HCT116 (cell line): ENCODE data around the gene RPS13. TPM values are rescaled to one million over a fixed set of nuclear protein-coding genes. Genes with fewer than 3 reads are reported as not detected.
A peak's percentile ranks its signal among the peaks of the same experiment; 100 is the strongest.

ENCODE experiments used
- ATAC-seq: fragments of 200-7000 bp; cut with Tn5 transposase; 2 replicates; pipeline ENCODE4 v1.9.1; 2020; ENCODE audit warnings: mild to moderate bottlenecking, moderate library complexity
- BruUV-seq: library from RNA; stranded (reverse); fragments of 400-500 nt; replicated peaks from 2 replicates; lab custom pipeline; 2021; lab: Mats Ljungman, UMichigan
- CTCF ChIA-PET: fragments of 300-600 bp; sonication (Branson Sonifier 250); formaldehyde crosslinking; loops from one replicate; lab custom pipeline; 2021; ENCODE audit warnings: antibody characterized with exemption; lab: Charles Lee
- POLR2A ChIA-PET: fragments of 300-600, 350-600 bp; sonication (Branson Sonifier 250); formaldehyde crosslinking; loops from one replicate; lab custom pipeline; 2021; ENCODE audit warnings: antibody characterized with exemption; lab: Charles Lee
- RAD21 ChIA-PET, 2 experiments: fragments of 300-600 bp; sonication (Branson Sonifier 250); formaldehyde crosslinking; loops; one replicate each; lab custom pipeline; 2023; ENCODE audit warnings: low total read pairs in 2 of 2; ENCODE audit not compliant: uncharacterized antibody in 2 of 2, unreplicated experiment in 2 of 2, low non-redundant PET in 1 of 2; lab: Charles Lee
- DNase-seq: peaks from one replicate; pipeline ENCODE4 v3.0.0-alpha.2; 2010; ENCODE audit warnings: low read depth, low spot score
- H2AFZ ChIP-seq: fragments of 200-600 bp; shearing (Covaris generic), sonication (generic); 2 replicates; pipeline ENCODE4 v1.6.1; 2017; ENCODE audit warnings: low read depth, mixed run types, mixed read lengths, antibody characterized with exemption, low read length; ENCODE audit not compliant: poor library complexity, severe bottlenecking
- H3K27ac ChIP-seq: 2 replicates; pipeline ENCODE4 v1.5.1; 2012; ENCODE audit warnings: low read depth, low read length
- H3K27me3 ChIP-seq: fragments of 200-600 bp; sonication (generic); 2 replicates; pipeline ENCODE4 v1.6.1; 2016; ENCODE audit warnings: mixed run types, low read length, mixed read lengths; ENCODE audit not compliant: insufficient read depth
- H3K36me3 ChIP-seq, 2 experiments: fragments of 200-500 bp in 1 of 2; fragments of 200-600 bp in 1 of 2; sonication (Bioruptor generic) in 1 of 2; sonication (generic) in 1 of 2; 2 replicates each; pipeline versions ENCODE4 v1.5.1 to v1.6.1; 2014 to 2016; ENCODE audit warnings: low read length in 2 of 2, inconsistent platforms in 1 of 2, mixed read lengths in 1 of 2, mixed run types in 1 of 2; ENCODE audit not compliant: insufficient read depth in 2 of 2, control insufficient read depth in 1 of 2
- H3K4me1 ChIP-seq, 2 experiments: fragments of 200-600 bp in 1 of 2; sonication (generic) in 1 of 2; 2 replicates each; pipeline versions ENCODE4 v1.5.1 to v1.6.1; 2012 to 2017; ENCODE audit warnings: low read length in 2 of 2, inconsistent platforms in 1 of 2, mild to moderate bottlenecking in 1 of 2, mixed read lengths in 1 of 2, mixed run types in 1 of 2, moderate library complexity in 1 of 2; ENCODE audit not compliant: insufficient read depth in 2 of 2, control insufficient read depth in 1 of 2
- H3K4me2 ChIP-seq: fragments of 200-600 bp; sonication (generic); 2 replicates; pipeline ENCODE4 v1.6.1; 2017; ENCODE audit warnings: mixed run types, low read length, mixed read lengths
- H3K4me3 ChIP-seq, 2 experiments: fragments of 200-600 bp in 1 of 2; sonication (generic) in 1 of 2; replicated peaks in 1 of 2; 2 replicates each; pipeline ENCODE4 v1.5.1; 2011 to 2016; ENCODE audit warnings: low read length in 2 of 2, control low read depth in 1 of 2, low read depth in 1 of 2, mild to moderate bottlenecking in 1 of 2, mixed read lengths in 1 of 2, mixed run types in 1 of 2
- H3K79me2 ChIP-seq: fragments of 200-600 bp; sonication (generic); 2 replicates; pipeline ENCODE4 v1.6.1; 2017; ENCODE audit warnings: mild to moderate bottlenecking, mixed run types, low read length, moderate library complexity, mixed read lengths; ENCODE audit not compliant: insufficient read depth
- H3K9ac ChIP-seq: fragments of 200-600 bp; sonication (generic); 2 replicates; pipeline ENCODE4 v1.6.1; 2016; ENCODE audit warnings: low read length, mixed read lengths
- H3K9me2 ChIP-seq: fragments of 200-600 bp; sonication (generic), shearing (Covaris generic); 2 replicates; pipeline ENCODE4 v1.6.1; 2017; ENCODE audit warnings: mixed run types, mild to moderate bottlenecking, moderate library complexity; ENCODE audit not compliant: insufficient read depth
- H3K9me3 ChIP-seq, 2 experiments: fragments of 200-500 bp in 1 of 2; fragments of 200-600 bp in 1 of 2; sonication (Bioruptor generic) in 1 of 2; sonication (generic) in 1 of 2; 2 replicates each; pipeline ENCODE4 v1.6.1; 2014 to 2017; ENCODE audit warnings: low read length in 2 of 2, mixed read lengths in 2 of 2, inconsistent platforms in 1 of 2, low read depth in 1 of 2, mild to moderate bottlenecking in 1 of 2, mixed run types in 1 of 2, moderate library complexity in 1 of 2; ENCODE audit not compliant: control insufficient read depth in 1 of 2, insufficient read depth in 1 of 2
- H4K20me1 ChIP-seq: fragments of 200-600 bp; sonication (generic), shearing (Covaris generic); 2 replicates; pipeline ENCODE4 v1.6.1; 2017; ENCODE audit warnings: mixed run types, mild to moderate bottlenecking, moderate library complexity; ENCODE audit not compliant: insufficient read depth
- ATF3 ChIP-seq: IDR thresholded peaks from 2 replicates; pipeline ENCODE4 v1.6.1; 2012
- EGR1 ChIP-seq: IDR thresholded peaks from 2 replicates; pipeline ENCODE4 v1.6.1; 2012; ENCODE audit warnings: low read depth
- ELF1 ChIP-seq: IDR thresholded peaks from 2 replicates; pipeline ENCODE4 v1.6.1; 2012; ENCODE audit warnings: low read depth, borderline replicate concordance
- EZH2phosphoT487 ChIP-seq: fragments of 200-600 bp; IDR thresholded peaks from 2 replicates; pipeline ENCODE4 v1.6.1; 2018; ENCODE audit warnings: antibody characterized with exemption, borderline replicate concordance
- FOSL1 ChIP-seq: IDR thresholded peaks from 2 replicates; pipeline ENCODE4 v1.6.1; 2012; ENCODE audit warnings: low read depth
- JUND ChIP-seq: IDR thresholded peaks from 2 replicates; pipeline ENCODE4 v1.6.1; 2012
- MAX ChIP-seq: IDR thresholded peaks from 2 replicates; pipeline ENCODE4 v1.6.1; 2012
- POLR2A ChIP-seq: IDR thresholded peaks from 2 replicates; pipeline ENCODE4 v1.7.0; 2011; ENCODE audit warnings: borderline replicate concordance; ENCODE audit not compliant: insufficient read depth, insufficient read length; ENCODE audit errors: extremely low read depth
- POLR2AphosphoS5 ChIP-seq: IDR thresholded peaks from 2 replicates; pipeline ENCODE4 v1.6.1; 2011; ENCODE audit warnings: mild to moderate bottlenecking, low read depth, low read length, moderate library complexity
- RAD21 ChIP-seq: IDR thresholded peaks from 2 replicates; pipeline ENCODE4 v1.6.1; 2012; ENCODE audit warnings: low read depth, mild to moderate bottlenecking
- SIN3A ChIP-seq: IDR thresholded peaks from 2 replicates; pipeline ENCODE4 v1.6.1; 2012; ENCODE audit warnings: low read depth
- SP1 ChIP-seq: IDR thresholded peaks from 2 replicates; pipeline ENCODE4 v1.6.1; 2012; ENCODE audit warnings: low read depth
- SRF ChIP-seq: IDR thresholded peaks from 2 replicates; pipeline ENCODE4 v1.6.1; 2012; ENCODE audit warnings: low read depth
- ZBTB33 ChIP-seq: IDR thresholded peaks from 2 replicates; pipeline ENCODE4 v1.6.1; 2011; ENCODE audit warnings: mild to moderate bottlenecking, low read length, moderate library complexity; ENCODE audit not compliant: insufficient replicate concordance; ENCODE audit errors: extremely low read depth
- ZFX ChIP-seq: fragments of 450-650 bp; IDR thresholded peaks from 2 replicates; pipeline ENCODE4 v1.6.1; 2017
- intact Hi-C: fragments of 100-400 bp; cut with micrococcal nuclease; formaldehyde crosslinking; loops from 2 replicates; pipeline ENCODE4 v1.10.0; 2022
- total RNA-seq: library from RNA; stranded (reverse); gene quantifications from one replicate; pipeline ENCODE4 v1.2.1, GENCODE V29; 2021; ENCODE audit not compliant: unreplicated experiment

The RPS13 gene
- total RNA-seq, 1 experiment from 2014 or later: 1,312 TPM

- peak overlapping the region; percentile 85 for H3K27ac ChIP-seq
- H3K9me3 ChIP-seq: no peaks in the 10 kb centered on the region
- H3K4me3 ChIP-seq: peak overlapping the region; percentile 88 to 98
- TSS peak; percentile 72 for BruUV-seq
- intact Hi-C loops: no loop called here
- H4K20me1 ChIP-seq: peaks cover 14% of the 10 kb centered on the region; the same call in 1 of the 2 replicates
- POLR2A ChIA-PET: interaction anchor here (1.3 to 2.1 kb wide), 3 partner anchors 11 to 131 kb away, joined by 3 to 6 read pairs (median 4); partner anchors contain the start of gene PIK3C2A
- RAD21 ChIA-PET: no interaction called here
- peaks cover 25 to 38% of the 10 kb centered on the region in 2 experiments for H3K36me3 ChIP-seq
- no peak for ATAC-seq
- DNase-seq: no peak
- no peaks in the 10 kb centered on the region for H3K27me3 ChIP-seq
- peaks cover 8 to 22% of the 10 kb centered on the region in 2 experiments; a peak in 3 of 4 replicates for H3K4me1 ChIP-seq
- H2AFZ ChIP-seq: no peak overlapping the region
- CTCF ChIA-PET: interaction anchor here (1.1 to 1.5 kb wide), 3 partner anchors 256 to 452 kb away, joined by 3 to 4 read pairs (median 4); no protein-coding TSS in a partner anchor
- no peak for TF ChIP-seq SRF
- no peak for TF ChIP-seq JUND
- no peak for TF ChIP-seq EZH2phosphoT487
- TF ChIP-seq EGR1: no peak
- no peak for TF ChIP-seq ZFX
- TF ChIP-seq SP1: no peak
- no peak for TF ChIP-seq MAX
- no peak for TF ChIP-seq ATF3
- TF ChIP-seq, all 23 proteins: peak for 0
- peaks cover 36% of the 10 kb centered on the region for H3K79me2 ChIP-seq
- H3K9ac ChIP-seq: peak overlapping the region; percentile 100
- no peaks in the 10 kb centered on the region for H3K9me2 ChIP-seq
- peak overlapping the region; percentile 97 for H3K4me2 ChIP-seq
These were observed 789 bp downstream of the RPS13 start for GRCh38 chr11:17076517-17077239.

- BruUV-seq: no TSS peak
- Histone ChIP-seq H3K9me2 (no peaks in the 10 kb centered on the region), H2AFZ (no peak overlapping the region), H3K4me3 (no peak overlapping the region), H4K20me1 (peaks cover 20% of the 10 kb centered on the region; the same call in 1 of the 2 replicates), H3K27ac (peak overlapping the region; percentile 85; the same call in 1 of the 2 replicates), H3K36me3 (peaks cover 25 to 38% of the 10 kb centered on the region in 2 experiments), H3K9me3 (no peaks in the 10 kb centered on the region), H3K9ac (no peak overlapping the region), H3K4me2 (peak overlapping the region; percentile 97), H3K79me2 (peaks cover 36% of the 10 kb centered on the region), H3K27me3 (no peaks in the 10 kb centered on the region), H3K4me1 (peaks cover 8 to 22% of the 10 kb centered on the region in 2 experiments; a peak in 3 of 4 replicates)
- ATAC-seq (no peak), DNase-seq (no peak)
- ChIA-PET RAD21 (no interaction called here), POLR2A (interaction anchor here (1.6 kb wide), 1 partner anchor 125 kb away, joined by 3 read pairs; no protein-coding TSS in a partner anchor), CTCF (interaction anchor here (1.2 kb wide), 1 partner anchor 453 kb away, joined by 4 read pairs; no protein-coding TSS in a partner anchor)
- intact Hi-C loops: no loop called here
- no peak for TF ChIP-seq SIN3A
- no peak for TF ChIP-seq ZFX
- TF ChIP-seq ZBTB33: no peak
- no peak for TF ChIP-seq POLR2A
- TF ChIP-seq POLR2AphosphoS5: no peak
- TF ChIP-seq ATF3: no peak
- TF ChIP-seq RAD21: no peak
- no peak for TF ChIP-seq EGR1
- TF ChIP-seq SP1: no peak
- TF ChIP-seq FOSL1: no peak
- no peak for TF ChIP-seq ELF1
These were observed 2.0 kb downstream of the RPS13 start for GRCh38 chr11:17075506-17075905.
